ENCODE measurements around the gene CELF1.

- no peak for TF ChIP-seq ZNF778 (CRISPR knock-in tag; IDR thresholded peaks at IDR 0.05)
- TF ChIP-seq HBP1 (CRISPR knock-in tag; IDR thresholded peaks at IDR 0.05): no peak
- TF ChIP-seq ZZZ3 (IDR thresholded peaks at IDR 0.05): no peak
- TF ChIP-seq REST (IDR thresholded peaks at IDR 0.05; ENCODE audit: borderline replicate concordance): no peak
- TF ChIP-seq REST (CRISPR knock-in tag; IDR thresholded peaks at IDR 0.05; ENCODE audit: low read depth): no peak
Measured at GRCh38 chr11:47502767-47503166, 50.2 kb downstream of the CELF1 start.
